Ovary (tissue), 9 donors: ENCODE data around the gene SPACA4. TPM values are rescaled to one million over a fixed set of nuclear protein-coding genes. Genes with fewer than 3 reads are reported as not detected.

Source experiments
- DNase-seq, 5 donors: peaks; one replicate each; pipeline ENCODE4 v3.0.0-alpha.2; 2019 to 2020
- H3K27ac ChIP-seq, 2 donors: fragments of 200-600 bp; one replicate each; pipeline versions ENCODE4 v1.5.1 to v1.8.0; 2019 to 2022
- H3K27me3 ChIP-seq: fragments of 200-600 bp; one replicate; pipeline ENCODE4 v1.8.0; 2022
- H3K36me3 ChIP-seq: fragments of 200-600 bp; sonication (generic); one replicate; pipeline ENCODE4 v1.5.1; 2019
- H3K4me1 ChIP-seq: one replicate; pipeline ENCODE4 v1.8.1; 2013; ENCODE audit warnings: mild to moderate bottlenecking, moderate library complexity; ENCODE audit not compliant: insufficient read depth
- H3K4me3 ChIP-seq: fragments of 200-600 bp; sonication (generic); one replicate; pipeline ENCODE4 v1.5.1; 2017
- H3K9me3 ChIP-seq, 2 donors: fragments of 200-600 bp in 1 of 2; sonication (generic) in 1 of 2; one replicate each; pipeline versions ENCODE4 v1.5.1 to v1.8.1; 2013 to 2019; ENCODE audit warnings: mild to moderate bottlenecking in 1 of 2, moderate library complexity in 1 of 2
- EP300 ChIP-seq: sonication (generic); formaldehyde crosslinking; IDR thresholded peaks from one replicate; pipeline ENCODE4 v1.6.1; 2017; ENCODE audit warnings: antibody characterized with exemption
- POLR2A ChIP-seq: fragments of 450-650 bp; IDR thresholded peaks from one replicate; pipeline ENCODE4 v1.6.1; 2017; ENCODE audit warnings: antibody characterized with exemption, mild to moderate bottlenecking, moderate library complexity
- WGBS, 3 donors: extraction: QIAGEN DNeasy Blood & Tissue Kit in 1 of 3; methylation state at CpG; one replicate each; pipeline versions ENCODE4 v1.1.5 to v1.1.7; 2013 to 2017; 5-methylcytosine and 5-hydroxymethylcytosine counted together
- intact Hi-C, 4 donors: fragments of 100-400 bp; cut with DNase I; formaldehyde crosslinking; loops; one replicate each; pipeline versions ENCODE4 v1.11.0 to v1.15.1; 2022 to 2023
- polyA plus RNA-seq, 2 donors: library from polyadenylated mRNA; stranded (reverse); fragments of 200-250 nt in 1 of 2; fragments of 350-450 nt in 1 of 2; fragmentation: Illumina TruSeq in 1 of 2; extraction: RNeasy Lipid Tissue Mini Kit (QIAGEN cat#74804) in 1 of 2; gene quantifications; one replicate each; pipeline ENCODE4 v1.2.3, GENCODE V29; 2013 to 2014
- total RNA-seq, 7 donors: library from RNA; depleted of rRNA in 2 of 7; stranded (reverse); fragments of >200 nt in 2 of 7; fragmentation: NEBNext Ultra II Directional in 3 of 7; extraction: Animal tissue kit (Norgen Biotek cat#: 25700) in 3 of 7; gene quantifications; one replicate each; pipeline versions ENCODE4 v1.1.0 to v1.2.4, GENCODE V29; 2016 to 2023
- TF ChIP-seq, protein P1 (sequence below), 3 donors: fragments of 450-650 bp in 2 of 3; fragments of 200-600 bp in 1 of 3; IDR thresholded peaks; one replicate each; pipeline versions ENCODE4 v1.5.1 to v1.8.0; 2016 to 2022; ENCODE audit warnings: antibody characterized with exemption in 3 of 3, mild to moderate bottlenecking in 1 of 3
- donor health status: DM: no; HTN: no; CAD: no; lungs with moderate emphysema.
- donor health status: DM: no; HTN: no; CAD: no.
- donor health status: Bipolar disorder and iron deficiency.
- donor health status: DM: yes; HTN: yes; CAD: no.
- donor health status: DM: no; HTN: no; CAD: no.
- donor health status: DM: yes; HTN: yes; CAD: no.

Gene SPACA4
- total and polyA plus RNA-seq, 9 donors, result not detected

DNA sequence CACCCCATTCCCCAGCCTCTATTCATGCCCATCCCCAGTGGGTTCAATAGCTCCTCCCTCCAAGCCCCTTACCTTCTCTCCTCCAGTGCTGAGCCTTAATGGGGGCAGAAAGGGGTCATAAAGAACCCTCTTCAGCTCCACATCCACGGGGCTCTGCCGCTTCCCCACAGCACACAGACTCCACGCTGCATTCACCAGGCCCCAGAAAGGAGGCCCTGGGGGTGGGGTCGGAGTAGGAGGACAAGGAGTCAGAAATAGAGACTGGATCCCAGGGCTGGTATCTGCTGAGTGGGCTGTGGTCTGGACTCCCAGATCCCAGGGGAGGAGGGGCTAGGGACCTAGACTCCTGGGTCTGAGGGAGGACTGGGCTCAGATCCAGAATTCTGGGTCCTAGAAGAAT is 37.8 kb downstream of the SPACA4 start:
- no peak for DNase-seq
- WGBS, 3 donors, result 38 to 54% (median 45%) methylated on average over 4 of the region's 4 CpGs
- peak overlapping the region; percentile 92 to 97 for H3K27ac ChIP-seq

DNA sequence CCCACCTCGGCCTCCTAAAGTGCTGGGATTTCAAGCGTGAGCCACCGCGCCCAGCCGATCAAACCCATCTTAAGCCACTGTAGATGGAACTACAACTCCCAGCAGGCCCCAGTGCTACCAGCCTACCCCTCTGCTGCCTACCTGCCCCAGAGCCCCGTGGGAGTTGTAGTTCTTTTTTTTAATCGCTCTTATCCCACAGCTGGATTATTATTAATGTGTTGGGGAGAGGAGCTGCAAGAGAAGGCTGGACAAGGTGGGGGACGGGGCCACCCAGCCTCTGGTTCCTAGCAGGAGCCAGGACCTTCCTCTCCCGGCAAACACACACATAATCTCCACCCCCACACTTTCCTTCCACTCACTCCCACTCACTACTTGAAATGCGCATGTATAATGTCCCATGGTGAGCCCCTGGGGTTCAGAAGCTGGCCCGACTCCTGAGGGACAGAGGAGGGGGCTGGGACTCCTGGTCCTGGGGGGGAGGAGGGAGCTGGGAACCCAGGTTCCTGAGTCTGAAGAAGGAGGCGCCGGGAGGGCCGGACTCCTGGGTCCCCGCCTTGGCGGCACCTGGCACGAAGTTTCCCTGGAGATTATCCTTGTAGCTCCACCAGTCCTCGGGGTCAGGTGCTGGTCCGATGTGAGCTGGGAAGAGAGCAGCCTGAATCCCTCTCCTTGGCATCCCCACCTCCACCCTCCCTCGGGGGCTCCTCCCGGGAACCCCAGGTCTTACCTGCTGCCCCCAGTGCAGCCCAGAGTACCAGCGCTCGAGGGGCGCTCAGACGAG is 38.5 kb downstream of the SPACA4 start:
- WGBS, 3 donors, result 1 to 3% (median 1%) methylated on average over 25 of the region's 25 CpGs
- H3K9me3 ChIP-seq, result no peaks in the 10 kb centered on the region
- H3K27me3 ChIP-seq, result no peaks in the 10 kb centered on the region
- no peaks in the 10 kb centered on the region for H3K36me3 ChIP-seq
- H3K4me3 ChIP-seq, result peak overlapping the region; percentile 56
- DNase-seq, result peak; percentile 79 to 87 (median 82)
- intact Hi-C loops, result loop anchor here in 2 of 4 donors (5.0 to 10.0 kb wide), 3 partner anchors 70 to 322 kb away; partner anchors contain the start of genes FTL (in 1 of the 2) and MAMSTR (in 1 of the 2)
- peak; percentile 39 for TF ChIP-seq POLR2A
- TF ChIP-seq EP300, result no peak
- TF ChIP-seq, protein P1, sequence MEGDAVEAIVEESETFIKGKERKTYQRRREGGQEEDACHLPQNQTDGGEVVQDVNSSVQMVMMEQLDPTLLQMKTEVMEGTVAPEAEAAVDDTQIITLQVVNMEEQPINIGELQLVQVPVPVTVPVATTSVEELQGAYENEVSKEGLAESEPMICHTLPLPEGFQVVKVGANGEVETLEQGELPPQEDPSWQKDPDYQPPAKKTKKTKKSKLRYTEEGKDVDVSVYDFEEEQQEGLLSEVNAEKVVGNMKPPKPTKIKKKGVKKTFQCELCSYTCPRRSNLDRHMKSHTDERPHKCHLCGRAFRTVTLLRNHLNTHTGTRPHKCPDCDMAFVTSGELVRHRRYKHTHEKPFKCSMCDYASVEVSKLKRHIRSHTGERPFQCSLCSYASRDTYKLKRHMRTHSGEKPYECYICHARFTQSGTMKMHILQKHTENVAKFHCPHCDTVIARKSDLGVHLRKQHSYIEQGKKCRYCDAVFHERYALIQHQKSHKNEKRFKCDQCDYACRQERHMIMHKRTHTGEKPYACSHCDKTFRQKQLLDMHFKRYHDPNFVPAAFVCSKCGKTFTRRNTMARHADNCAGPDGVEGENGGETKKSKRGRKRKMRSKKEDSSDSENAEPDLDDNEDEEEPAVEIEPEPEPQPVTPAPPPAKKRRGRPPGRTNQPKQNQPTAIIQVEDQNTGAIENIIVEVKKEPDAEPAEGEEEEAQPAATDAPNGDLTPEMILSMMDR (IDR thresholded peaks at IDR 0.05), result no peak
- H3K27ac ChIP-seq, result peak overlapping the region; percentile 92 to 97
- peaks cover 4% of the 10 kb centered on the region for H3K4me1 ChIP-seq

More for the DNA sequence above, 37.8 kb downstream of the SPACA4 start:
- Histone ChIP-seq H3K27me3 (no peaks in the 10 kb centered on the region), H3K36me3 (no peaks in the 10 kb centered on the region), H3K4me3 (no peak overlapping the region), H3K4me1 (peaks cover 4% of the 10 kb centered on the region), H3K9me3 (no peaks in the 10 kb centered on the region)
- intact Hi-C loops, result loop anchor here in 1 of 4 donors (10.0 kb wide), 1 partner anchor 70 kb away; the partner anchor contains the start of gene MAMSTR
- TF ChIP-seq POLR2A (no peak), EP300 (no peak)
- TF ChIP-seq, protein P1 (IDR thresholded peaks at IDR 0.05), result no peak

DNA sequence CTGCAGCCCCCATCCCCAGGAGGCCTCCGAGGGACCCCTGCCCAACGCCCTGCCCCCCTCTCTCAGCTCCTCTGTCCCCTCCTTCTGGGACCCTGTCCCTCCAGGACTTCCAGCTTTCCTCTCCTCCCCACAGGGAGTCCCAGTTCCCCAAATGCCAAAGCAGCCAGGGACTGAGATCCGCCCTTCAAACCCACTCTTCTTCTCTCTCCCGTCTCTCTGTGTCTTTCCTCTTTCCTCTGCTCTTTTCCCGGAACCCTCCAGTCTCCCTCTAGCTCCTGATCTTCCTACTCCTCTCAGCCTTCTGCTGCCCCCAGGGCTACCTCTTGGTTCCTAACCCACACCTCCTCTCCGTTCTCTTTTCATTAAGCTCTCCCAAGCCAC is 39.1 kb downstream of the SPACA4 start:
- WGBS, 3 donors, result 1 to 2% (median 2%) methylated on average over 6 of the region's 6 CpGs
- H3K27ac ChIP-seq, result peak overlapping the region; percentile 92 to 97
- peaks cover 4% of the 10 kb centered on the region for H3K4me1 ChIP-seq
- TF ChIP-seq POLR2A (no peak), EP300 (no peak)
- TF ChIP-seq, protein P1 (IDR thresholded peaks at IDR 0.05), result no peak
- peak overlapping the region; percentile 56 for H3K4me3 ChIP-seq
- no peaks in the 10 kb centered on the region for H3K9me3 ChIP-seq
- peak in 1 of 5 donors; percentile 35 for DNase-seq
- H3K27me3 ChIP-seq, result no peaks in the 10 kb centered on the region
- intact Hi-C loops, result loop anchor here in 2 of 4 donors (5.0 to 10.0 kb wide), 3 partner anchors 69 to 322 kb away; partner anchors contain the start of genes FTL (in 1 of the 2) and MAMSTR (in 1 of the 2)
- no peaks in the 10 kb centered on the region for H3K36me3 ChIP-seq

DNA sequence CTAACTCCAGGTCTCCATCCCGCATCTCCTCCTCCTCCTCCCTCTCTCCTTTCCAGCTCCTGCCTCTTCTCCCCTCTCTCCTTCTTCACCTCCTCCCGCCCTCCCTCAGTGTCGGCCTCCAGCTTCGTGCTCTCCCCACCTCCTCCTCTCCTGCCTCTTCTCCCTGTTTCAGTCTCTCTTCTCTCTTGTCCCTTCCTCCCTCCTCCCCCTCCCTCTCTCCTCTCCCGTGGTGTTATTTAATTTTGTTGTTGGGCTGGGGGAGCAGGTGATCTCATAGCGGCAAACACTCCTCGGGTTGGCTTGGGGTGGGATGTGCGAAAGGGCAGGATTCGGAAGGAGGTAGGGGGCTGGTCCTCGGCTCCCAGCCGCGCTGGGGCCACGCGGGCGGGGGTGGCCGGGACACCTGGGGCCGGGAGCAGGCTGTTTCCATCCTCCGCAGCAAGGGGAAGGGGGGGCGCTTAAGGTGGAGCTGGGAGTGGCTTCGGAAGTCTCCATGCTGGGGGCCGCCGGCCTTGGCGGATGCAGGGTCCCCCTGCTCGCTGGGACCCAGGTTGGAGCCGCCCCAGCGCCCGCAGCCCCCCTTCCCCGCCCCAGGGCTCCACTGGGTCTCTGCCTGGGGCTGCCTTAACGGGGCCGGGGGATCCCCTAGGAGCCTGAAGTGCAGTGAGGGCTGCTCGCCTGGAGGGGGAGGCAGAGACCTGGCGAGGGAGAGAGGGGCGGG is 39.6 kb downstream of the SPACA4 start, which contains the start of gene CA11:
TSS of gene CA11 (minus strand) at position 187 of the 721 bp plus-strand sequence. CDS start 555 bp downstream, outside the sequence.
- no peaks in the 10 kb centered on the region for H3K36me3 ChIP-seq
- DNase-seq, result peak; percentile 93 to 95 (median 94)
- intact Hi-C loops, result loop anchor here in 2 of 4 donors (5.0 to 10.0 kb wide), 3 partner anchors 69 to 321 kb away; partner anchors contain the start of genes FTL (in 1 of the 2) and MAMSTR (in 1 of the 2)
- 0% methylated on average over 30 to 33 of the region's 33 CpGs for WGBS, 3 donors
- no peaks in the 10 kb centered on the region for H3K9me3 ChIP-seq
- TF ChIP-seq, protein P1 (IDR thresholded peaks at IDR 0.05), result peak; percentile 94 to 95 (median 94)
- TF ChIP-seq POLR2A (peak; percentile 71), EP300 (no peak)
- H3K27ac ChIP-seq, result peak within 1 kb of the TSS; percentile 92 to 97
- H3K4me3 ChIP-seq, result peak within 1 kb of the TSS; percentile 56
- H3K27me3 ChIP-seq, result no peaks in the 10 kb centered on the region
- peaks cover 4% of the 10 kb centered on the region for H3K4me1 ChIP-seq
